HG02798 (cell line): ENCODE data around the gene TMPRSS11D.

Experiments used
- ATAC-seq: cut with Tn5 transposase; IDR thresholded peaks from one replicate; pipeline ENCODE4 v1.9.1; 2021; ENCODE audit warnings: mild to moderate bottlenecking; ENCODE audit not compliant: unreplicated experiment, poor library complexity

The TMPRSS11D gene

DNA sequence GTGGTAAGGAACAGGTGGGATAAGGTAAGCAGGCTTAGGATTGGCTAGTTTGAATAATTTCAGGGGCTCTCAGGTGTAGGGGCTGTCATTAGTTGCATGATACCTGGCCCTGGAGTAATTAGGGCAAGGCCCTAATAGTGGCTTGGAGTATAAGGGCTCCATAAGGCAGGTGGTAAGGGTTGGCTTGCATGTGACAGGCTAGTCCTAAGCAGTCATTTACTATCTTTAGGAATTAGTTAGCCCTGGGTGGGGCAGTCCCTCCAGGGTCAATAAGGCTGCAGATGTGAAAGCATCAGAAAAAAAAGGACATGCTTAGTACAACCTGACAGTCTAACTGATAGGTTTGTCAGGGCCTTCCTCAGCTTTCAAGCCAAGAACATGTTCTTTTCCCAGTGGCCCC, 7.8 kb upstream of the TMPRSS11D start:
- no peak for ATAC-seq

DNA sequence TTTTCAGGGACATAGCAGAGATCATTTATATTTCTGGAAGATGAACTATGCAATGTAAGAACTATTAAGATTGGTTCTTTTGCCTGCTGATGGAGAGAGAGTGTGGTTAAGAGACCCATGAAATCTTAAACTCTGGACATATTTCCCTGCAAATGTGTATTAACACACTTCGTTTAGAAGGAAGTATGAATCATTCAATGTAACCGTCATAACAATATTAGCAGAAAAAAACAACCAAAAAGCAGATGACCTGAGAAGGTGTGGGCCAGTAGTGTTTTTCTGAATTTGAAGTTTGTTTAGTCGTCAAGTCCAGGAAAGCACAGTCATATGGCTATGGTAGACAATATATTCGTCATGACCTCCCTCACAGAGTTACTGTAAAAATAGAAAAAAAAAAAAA, 2.5 kb upstream of the TMPRSS11D start:
- ATAC-seq, result no peak

DNA sequence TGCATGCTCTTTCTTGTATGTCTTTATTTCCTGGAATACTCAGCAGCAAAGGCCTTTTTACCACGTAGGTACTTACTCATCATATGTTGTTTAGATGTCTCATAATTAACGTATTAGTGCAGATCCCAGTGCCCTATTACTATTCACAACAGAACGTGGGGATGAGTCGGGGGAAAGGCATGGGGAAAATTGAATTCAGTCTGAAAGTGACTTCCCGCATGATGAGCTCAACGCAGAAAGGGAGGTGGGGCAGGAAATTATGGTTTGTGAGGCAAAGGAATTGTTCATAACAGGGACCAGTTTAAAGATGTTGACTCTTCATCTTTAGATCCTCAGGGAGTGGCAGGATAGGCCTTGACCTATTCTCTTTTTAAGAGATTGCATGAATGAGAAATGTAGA, 2.0 kb upstream of the TMPRSS11D start:
- ATAC-seq, result no peak

DNA sequence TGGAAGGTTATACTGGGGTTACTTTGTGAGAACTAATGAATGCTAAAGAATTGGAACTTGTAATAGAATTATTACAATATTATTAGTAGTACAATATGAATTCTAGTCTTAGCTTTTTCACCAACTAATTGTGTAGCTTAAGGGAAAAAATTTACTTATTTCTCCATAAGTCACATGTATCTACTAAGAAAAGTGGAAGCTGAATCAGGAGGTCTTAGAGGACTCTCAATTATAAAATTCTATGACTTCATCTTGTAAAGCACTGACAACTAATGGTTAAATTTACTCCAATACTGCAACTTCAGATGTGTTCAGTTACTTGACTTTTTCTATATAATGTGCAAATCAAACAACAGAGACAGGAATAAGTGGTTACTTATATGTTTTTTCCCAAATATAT, 899 bp upstream of the TMPRSS11D start:
- no peak for ATAC-seq

DNA sequence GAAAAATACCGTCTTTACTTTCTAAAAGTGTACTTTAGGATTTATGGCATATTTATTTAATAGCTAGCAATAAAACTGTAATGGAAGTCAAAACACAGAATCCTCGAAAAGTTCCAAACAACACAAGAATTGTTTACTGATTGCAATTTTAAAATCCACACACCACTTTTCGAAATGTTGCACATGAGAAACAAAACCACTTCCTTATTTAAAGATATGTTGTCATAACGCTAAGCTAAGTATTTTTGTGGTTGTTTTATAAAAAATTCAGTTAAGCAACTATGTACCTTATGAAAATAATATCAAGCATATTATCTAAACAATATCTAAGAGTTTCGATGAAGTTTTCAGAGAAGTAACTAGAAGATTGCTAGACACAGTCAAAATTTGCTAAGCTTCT, 344 bp downstream of the TMPRSS11D start:
- ATAC-seq, result no peak

DNA sequence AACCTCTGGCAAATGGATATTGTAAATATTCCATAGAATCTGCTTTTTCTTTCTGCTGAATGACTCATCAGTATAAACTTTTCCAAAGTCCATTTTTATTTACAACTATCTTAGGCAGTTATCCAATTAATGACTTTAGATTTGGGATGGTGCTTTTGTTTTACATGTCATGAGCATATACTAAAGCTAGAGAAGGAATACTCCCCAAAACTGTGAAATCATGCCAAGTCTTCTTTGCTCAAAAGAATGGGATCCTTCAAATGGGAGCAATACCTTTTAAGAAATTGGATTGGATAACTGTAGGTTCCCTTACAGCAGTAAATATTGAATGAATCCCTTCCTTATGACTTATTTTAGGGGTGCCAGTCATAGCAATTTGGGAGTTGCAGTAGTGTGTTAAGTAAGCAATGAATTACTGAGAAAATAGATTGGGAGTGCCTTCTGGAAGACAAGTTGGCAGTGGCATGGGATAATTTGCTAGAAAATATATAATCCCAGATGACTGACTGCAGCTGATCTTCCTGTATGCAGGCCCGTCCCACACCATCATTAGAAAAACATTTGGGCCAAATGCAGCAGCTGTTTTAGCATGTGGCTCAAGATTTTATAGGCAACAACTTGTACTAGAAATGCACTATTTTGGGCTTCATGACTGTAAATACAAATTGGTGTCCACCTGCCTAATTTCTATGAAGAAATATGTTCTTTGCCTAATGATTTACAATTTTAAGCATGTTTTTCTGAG, 2.8 kb downstream of the TMPRSS11D start:
- ATAC-seq, result no peak

DNA sequence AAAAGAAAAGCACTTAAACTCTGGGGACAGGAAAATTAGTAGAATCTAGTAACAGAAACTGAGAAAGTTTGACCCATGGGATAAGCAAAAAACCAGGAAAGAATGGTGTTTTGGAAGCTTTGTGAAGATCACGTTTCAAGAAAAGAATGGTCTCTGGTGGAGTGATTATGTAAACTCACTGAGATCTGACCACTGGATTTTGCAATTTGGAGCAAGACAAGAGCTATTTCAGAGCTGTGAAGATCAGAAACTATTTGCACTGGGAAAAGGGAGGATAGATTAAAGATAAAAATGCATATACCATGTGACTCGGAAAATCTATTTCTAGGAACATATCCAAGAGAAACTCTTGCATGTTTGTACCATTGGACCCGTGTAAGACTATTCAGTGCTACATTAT, 4.3 kb downstream of the TMPRSS11D start:
- no peak for ATAC-seq

DNA sequence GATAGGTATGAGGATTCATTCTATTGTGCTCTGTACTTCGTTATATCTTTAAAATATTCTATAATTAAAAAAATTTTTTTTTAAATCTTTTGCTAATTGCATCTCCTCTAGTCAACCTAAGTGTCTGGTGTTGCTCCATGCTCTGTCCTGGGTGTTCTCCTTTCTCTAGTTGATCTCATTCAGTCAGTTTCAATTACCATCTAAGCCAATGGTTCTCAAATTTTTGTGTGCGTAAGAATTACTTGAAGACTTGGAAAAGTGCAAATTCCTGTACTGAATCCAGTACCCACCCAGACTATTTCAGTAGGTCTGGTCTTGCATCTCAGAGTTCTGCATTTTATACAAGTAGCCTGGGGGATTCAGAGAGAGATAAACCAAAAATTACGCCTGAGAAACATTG, 6.7 kb downstream of the TMPRSS11D start:
- ATAC-seq, result no peak

DNA sequence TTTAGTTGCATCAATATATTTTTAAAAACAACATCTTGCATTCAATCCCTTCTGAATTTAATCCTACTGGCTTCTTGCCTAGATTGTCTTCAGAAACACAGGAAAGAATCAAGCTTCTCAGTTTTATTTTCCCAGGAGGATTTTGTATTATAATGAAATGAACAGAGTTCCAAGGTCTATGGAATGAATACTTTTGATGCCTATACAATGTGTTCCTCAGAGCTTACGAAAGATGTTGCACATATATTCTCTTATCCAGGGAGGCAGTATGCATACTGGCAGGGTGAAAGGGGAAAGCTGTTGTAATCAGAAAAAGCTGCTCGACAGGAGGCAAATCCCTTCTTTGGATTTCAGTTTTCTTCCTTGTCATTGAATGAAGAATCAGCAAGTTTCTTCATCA, 8.8 kb downstream of the TMPRSS11D start:
- ATAC-seq, result no peak

DNA sequence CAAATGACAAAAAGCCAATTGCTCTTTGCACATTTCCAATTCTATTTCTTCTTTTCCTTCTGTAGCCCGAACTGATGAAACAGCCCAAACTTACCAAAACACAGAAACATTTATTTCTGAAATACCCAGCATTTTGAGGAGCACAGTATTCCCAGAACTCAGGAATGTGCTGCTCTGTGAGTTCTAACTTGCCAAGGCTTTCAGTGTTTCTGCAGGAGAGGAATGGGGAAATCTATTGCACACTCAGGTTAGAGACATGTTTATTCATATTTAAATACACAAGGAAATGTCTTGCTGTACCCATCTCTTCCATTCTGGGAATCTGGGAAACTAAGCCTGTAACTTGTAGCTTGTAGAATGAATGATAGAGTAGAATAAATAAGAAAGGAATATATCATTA, 10.7 kb downstream of the TMPRSS11D start:
- ATAC-seq, result no peak

DNA sequence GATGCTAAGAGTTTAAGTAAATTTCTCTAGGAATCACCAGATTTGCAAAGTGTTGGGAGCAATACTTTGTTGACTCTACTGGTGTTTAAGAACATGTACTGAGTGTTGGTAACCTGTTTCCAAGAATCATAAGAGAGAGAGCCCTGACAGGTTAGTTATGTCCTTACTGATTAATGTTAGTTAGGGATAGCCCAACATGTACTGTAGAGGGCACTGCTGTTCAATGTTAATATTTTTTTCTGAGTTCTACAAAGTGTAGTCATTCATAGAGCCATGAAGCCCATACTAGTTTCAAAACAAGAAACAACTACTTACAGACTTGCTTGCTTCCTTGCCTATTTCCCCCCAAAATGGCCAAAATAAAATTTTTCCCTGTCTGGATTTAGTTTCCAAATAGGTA, 11.9 kb downstream of the TMPRSS11D start:
- peak; percentile 75 for ATAC-seq

DNA sequence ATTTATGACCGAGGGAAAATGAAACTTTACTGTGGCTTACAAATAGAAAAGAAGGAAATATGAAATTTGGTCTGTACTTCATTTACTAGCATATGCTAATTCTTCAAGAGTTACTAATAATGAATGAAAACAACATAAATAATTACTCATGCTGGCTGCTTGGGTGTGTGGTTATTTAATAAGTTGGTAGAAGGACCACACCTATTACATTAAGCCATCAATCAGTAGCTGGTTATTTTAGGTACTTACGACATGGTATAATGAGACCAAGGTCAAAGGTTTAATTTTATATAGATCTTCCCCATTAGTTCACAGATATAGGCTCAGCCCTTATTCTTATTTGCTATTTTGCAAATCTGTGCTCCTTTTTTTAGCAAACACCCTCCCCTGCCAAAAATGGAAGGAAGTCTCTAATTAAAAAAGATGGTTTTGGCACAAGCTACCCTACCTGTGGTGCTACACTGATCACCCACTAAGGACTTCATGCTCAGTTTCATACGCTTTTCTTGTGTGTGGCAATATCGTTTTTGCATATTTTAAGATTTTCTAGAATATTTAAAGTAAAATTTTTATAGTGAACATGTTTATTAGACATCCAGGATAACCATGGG, 14.1 kb downstream of the TMPRSS11D start:
- ATAC-seq, result no peak

DNA sequence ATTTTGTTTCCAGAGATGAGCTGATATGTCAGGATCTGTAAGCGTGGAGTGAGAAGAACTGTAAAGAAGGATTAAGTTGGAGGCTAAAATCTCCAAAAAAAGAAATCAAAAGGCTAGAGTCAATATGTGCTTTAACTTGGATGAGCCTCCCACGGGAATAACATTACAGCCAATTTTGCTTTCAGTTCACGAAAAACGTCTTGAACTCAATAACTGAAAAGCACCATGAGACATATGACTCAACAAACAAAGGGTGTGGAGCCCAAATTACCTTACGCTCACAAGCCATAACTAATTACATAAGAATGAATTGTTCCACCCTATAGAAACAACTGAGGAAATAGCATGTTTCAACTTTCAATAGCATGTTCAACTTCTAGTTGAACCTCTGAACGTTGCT, 22.3 kb downstream of the TMPRSS11D start:
- peak; percentile 31 for ATAC-seq

DNA sequence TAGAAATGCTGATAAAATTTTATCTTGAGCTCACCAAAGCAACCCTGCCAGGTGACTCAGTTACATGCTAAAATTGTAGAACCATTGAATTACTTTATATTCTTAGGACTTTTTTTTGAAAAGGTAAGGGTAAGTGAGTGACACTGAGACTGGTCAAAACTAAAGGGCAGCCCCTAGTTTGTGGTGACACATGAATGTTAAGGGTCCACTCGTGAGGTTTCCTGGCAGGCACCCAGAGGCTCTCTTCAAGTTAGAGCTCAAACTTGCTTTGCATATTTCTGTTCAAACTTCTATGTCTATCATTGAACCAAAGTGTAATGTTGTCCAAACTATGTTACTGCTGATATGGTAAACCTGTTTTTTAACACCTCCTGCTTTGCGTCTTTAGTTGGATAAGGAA, 30.5 kb downstream of the TMPRSS11D start:
- ATAC-seq, result no peak

DNA sequence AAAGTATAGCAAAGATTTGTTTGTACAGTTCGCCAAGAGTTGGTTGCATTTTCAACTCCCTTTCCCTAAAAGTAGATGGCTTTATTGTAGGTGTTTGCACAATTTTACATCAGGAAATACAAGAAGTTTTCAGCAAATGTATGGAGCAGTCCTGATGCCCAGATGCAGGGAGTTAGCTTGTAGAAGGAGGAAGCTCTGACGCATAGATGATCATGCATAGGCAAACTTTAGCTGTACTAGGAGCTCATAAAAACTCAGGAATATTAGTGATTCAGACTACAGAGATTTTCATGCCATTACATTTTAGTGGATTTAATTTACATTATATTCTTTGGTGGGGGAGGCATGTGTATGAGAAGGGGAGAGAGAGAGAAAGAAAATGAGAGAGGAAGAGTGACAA, 62.9 kb downstream of the TMPRSS11D start:
- ATAC-seq, result no peak

DNA sequence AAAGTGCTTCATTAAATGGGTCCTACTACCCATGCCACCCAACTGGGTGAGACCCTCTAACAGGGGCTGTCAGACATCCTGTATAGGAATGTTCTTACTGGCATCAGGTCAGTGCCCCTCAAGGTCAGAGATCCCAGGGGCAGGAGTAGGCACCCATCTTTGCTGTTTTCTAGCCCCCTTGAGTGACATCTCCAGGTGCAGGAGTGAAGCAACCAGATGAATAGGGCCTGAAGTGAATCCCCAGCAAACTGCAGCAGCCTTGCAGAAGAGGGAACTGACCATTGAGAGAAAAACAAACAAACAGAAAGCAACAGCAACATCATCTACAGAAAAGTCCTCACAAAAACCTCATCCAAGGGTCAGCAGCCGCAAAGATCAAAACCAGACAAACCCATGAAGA, 73.8 kb downstream of the TMPRSS11D start:
- ATAC-seq, result no peak

DNA sequence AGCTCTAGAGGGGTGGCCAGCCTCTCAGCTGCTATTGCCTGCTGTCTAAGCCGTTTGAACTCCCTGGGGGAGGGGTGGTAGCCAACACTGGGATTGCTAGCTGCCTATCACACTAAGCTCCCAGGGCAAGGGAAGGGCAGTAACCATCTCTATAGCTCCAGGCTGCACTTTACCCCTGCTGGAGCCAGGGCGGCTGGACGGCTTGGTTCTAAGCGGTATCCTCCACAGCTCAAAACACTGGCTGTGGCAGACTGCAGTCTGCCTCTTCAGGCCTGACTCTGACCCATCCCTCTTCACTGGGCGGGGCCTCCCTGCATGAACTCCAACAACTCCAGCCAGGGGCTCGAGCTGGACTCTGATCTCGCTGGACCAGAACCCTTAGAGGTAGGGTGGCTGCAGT, 74.3 kb downstream of the TMPRSS11D start:
- no peak for ATAC-seq

DNA sequence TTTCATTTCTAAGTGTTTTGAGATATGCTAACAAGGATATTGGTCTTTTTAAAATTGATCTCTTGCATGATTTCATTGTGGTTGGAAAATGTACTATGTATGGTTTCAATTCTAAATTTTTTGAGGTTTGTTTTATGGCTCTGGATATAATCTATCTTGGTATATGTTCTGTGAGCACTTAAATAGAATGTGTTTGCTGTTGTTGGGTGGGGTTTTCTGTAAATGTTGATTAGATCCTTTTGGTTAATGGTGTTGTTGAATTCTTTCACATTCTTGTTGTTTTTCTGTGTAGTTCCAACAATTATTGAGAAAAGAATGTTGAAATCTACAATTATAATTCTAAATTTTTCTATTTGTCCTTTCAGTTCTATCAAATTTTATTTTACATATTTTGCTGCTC, 87.0 kb downstream of the TMPRSS11D start:
- ATAC-seq, result no peak

DNA sequence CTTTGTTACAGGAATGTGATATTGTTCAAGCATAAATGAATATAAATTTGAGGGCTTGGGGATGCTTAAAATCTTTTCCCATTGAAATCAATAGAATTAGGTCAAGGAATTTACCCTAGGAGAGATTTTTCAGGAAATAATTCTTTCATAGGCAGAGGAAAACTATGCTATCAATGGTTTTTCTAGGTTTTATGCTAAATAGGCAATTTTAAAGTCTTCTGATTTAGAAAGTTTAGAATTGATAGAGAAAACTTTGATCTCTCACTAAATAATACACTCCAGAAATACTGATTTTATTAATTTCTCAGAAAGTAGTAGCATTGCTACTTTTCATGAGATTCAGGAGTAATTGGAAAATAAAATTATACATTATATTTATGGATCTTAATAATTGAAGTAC, 93.1 kb downstream of the TMPRSS11D start:
- no peak for ATAC-seq

DNA sequence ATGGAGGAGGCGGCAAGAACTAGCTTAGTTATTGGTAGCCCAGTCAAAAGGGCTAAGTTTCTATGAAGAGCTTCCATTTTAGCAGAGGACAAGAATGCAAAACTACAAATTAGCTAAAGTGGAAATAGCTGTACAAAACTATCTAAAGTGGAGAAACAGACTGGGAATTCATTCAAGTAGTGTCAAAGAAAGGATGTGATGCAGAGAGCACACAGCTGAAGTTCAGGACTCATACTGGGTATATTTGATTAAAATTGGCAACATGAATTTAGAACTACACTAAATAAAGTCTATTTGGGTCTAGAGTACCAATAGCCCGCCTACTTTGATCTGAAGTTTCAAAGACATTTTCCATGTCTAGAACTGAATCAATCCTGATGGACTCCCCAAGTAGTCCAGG, 96.5 kb downstream of the TMPRSS11D start:
- ATAC-seq, result no peak

DNA sequence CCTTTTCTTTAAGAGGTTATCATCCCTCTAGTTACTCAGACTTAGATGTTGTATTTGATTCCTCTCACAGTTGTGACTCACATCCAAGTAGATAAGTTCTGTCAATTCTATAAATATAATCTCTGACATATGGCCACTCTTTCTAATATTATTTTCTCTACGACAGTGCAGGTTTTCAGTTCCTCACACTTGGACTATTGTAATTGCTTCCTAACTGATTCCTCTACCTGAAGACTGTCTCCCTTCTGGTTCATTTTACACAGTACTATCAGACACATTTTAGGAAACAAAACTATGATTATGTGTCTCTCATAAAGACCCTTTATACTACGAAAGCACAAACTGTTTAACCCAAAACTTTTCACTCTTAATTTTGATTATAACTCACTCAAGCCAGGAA, 98.3 kb downstream of the TMPRSS11D start:
- ATAC-seq, result no peak

DNA sequence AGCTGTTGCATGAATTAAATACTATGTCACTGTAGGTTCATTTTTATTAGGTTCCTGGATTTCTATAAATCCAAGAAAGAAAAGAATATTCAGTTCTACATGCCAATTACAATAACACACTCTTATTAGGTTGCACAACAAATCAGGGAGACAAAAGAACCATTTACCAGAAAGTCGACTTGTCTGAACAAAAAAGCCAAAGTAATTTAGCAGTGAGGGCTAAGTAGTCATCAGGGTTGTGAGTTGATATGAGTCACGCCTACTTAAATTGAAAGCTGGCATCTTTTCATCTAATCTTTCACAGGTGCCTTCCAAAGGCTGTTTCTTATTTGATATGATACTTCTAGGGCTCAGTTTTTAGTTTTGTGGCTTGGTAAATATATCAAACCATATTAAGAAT, 104.2 kb downstream of the TMPRSS11D start:
- ATAC-seq, result no peak
